Measurements from ENCODE around the gene TACR1. TPM values are rescaled to one million over a fixed set of nuclear protein-coding genes. Genes with fewer than 3 reads are reported as not detected.

The TACR1 gene
- total RNA-seq, 4 donors from 2014 or later = 1.2 to 6.5 (median 2.7) TPM

DNA sequence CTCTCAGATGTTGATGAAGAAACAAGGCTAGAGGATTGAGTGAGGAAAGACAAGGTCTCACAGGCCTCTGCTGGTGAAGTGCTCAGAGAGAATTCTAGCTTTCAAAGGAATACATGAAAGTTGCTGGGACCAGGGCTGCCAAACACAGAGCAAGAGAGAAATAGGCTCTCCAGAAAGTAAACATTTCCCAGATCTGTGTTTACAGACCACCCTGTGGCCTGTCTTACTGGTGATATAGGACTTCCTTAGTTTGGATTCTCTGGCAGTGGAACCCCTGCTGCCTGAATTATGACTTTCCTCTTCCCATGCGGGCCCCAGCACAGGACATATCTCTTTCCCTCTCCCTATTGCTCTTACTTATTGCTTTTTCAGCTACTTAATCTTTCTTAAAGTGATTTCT lies 64.5 kb downstream of the TACR1 start:
- DNase-seq (ENCODE audit: extremely low spot score) = peak; percentile 34
- H3K4me1 ChIP-seq = peaks cover 0 to 9% (median 4%) of the 10 kb centered on the region in 4 donors
- intact Hi-C loops (cut with DNase I) = no loop called here
- H3K4me3 ChIP-seq = no peak overlapping the region
- H3K36me3 ChIP-seq = no peaks in the 10 kb centered on the region
- no peaks in the 10 kb centered on the region for H3K27me3 ChIP-seq
- no peak overlapping the region for H3K27ac ChIP-seq (replicated peaks in 1 of 4)
- no peaks in the 10 kb centered on the region for H3K9me3 ChIP-seq
- 74% methylated on average over 1 of the region's 1 CpG for WGBS
- TF ChIP-seq EP300 (IDR thresholded peaks at IDR 0.05) (no peak), POLR2A (IDR thresholded peaks at IDR 0.05; ENCODE audit: low read depth) (no peak), POLR2AphosphoS5 (IDR thresholded peaks at IDR 0.05) (no peak), CTCF (IDR thresholded peaks at IDR 0.05) (no peak)

DNA sequence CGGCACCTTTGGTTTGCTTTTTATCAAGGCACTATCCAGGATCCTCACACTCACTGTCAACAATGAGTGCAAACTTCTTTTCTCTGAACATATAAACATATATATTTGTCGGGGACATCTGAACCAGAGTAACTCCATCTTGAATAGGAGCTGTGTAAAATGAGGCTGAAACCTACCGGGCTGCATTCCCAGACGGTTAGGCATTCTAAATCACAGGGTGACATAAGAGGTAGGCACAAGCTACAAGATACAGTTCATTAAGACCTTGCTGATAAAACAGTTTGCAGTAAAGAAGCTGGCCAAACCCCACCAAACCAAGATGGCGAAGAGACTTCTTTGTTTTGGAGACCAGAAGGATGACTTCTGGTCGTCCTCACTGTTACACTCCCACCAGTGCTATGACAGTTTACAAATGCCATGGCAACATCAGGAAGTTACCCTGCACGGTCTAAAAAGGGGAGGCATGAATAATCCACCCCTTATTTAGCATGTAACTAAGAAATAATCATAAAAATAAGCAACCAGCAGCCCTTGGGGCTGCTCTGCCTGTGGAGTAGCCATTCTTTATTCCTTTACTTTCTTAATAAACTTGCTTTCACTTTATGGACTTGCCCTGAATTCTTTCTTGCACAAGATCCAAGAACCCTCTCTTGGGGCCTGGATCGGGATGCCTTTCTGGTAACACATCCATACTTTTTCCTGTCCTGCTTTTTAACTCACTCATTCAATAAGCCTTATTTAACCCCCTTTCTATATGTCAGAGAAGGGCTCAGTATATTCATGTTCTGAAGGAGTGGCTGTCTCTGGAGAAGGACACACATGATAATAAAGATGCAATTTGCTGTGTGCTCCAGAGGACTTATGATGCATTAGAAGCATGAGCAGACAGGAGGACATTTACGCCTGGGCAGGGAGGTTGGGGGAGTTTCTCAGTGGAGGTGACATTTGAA lies 65.4 kb downstream of the TACR1 start:
- peak; percentile 74 for DNase-seq (ENCODE audit: extremely low spot score)
- Histone ChIP-seq H3K36me3 (no peaks in the 10 kb centered on the region), H3K4me3 (no peak overlapping the region), H3K4me1 (peaks cover 0 to 9% (median 4%) of the 10 kb centered on the region in 4 donors), H3K9me3 (no peaks in the 10 kb centered on the region), H3K27ac (replicated peaks in 1 of 4) (no peak overlapping the region), H3K27me3 (no peaks in the 10 kb centered on the region)
- WGBS = 64% methylated on average over 9 of the region's 9 CpGs
- no peak for TF ChIP-seq CTCF (IDR thresholded peaks at IDR 0.05)
- no peak for TF ChIP-seq POLR2A (IDR thresholded peaks at IDR 0.05; ENCODE audit: low read depth)
- TF ChIP-seq EP300 (IDR thresholded peaks at IDR 0.05) = no peak
- no peak for TF ChIP-seq POLR2AphosphoS5 (IDR thresholded peaks at IDR 0.05)
- intact Hi-C loops (cut with DNase I) = no loop called here

DNA sequence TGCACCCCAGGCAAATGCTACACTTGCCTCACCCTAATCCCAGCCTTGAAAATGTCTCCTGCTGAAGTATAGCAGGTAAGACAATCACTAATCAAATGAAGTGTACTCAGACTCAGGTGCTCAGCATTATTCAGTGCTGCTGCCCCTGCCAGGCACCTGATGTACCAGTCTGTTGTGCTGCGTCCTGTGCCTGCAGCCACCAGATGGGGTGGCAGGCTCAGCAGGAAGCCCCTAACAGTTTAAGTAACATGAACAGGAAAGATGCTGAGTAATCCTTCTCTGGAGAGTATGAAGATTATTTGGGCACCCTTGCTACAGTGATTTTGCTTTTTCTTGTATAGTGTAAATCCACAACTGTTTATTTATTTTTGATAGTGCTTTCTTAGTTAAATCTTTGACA lies 69.1 kb downstream of the TACR1 start:
- 67% methylated on average over 1 of the region's 1 CpG for WGBS
- intact Hi-C loops (cut with DNase I) = no loop called here
- H3K4me3 ChIP-seq = no peak overlapping the region
- H3K27ac ChIP-seq (replicated peaks in 1 of 4) = no peak overlapping the region
- peak; percentile 42 for DNase-seq (ENCODE audit: extremely low spot score)
- peaks cover 0 to 9% (median 6%) of the 10 kb centered on the region in 4 donors for H3K9me3 ChIP-seq
- peaks cover 0 to 9% (median under 1%) of the 10 kb centered on the region in 4 donors for H3K4me1 ChIP-seq
- TF ChIP-seq CTCF (IDR thresholded peaks at IDR 0.05) (peak in 1 of 3 experiments; percentile 30), POLR2AphosphoS5 (IDR thresholded peaks at IDR 0.05) (no peak), POLR2A (IDR thresholded peaks at IDR 0.05; ENCODE audit: low read depth) (no peak)
- no peaks in the 10 kb centered on the region for H3K27me3 ChIP-seq
- no peaks in the 10 kb centered on the region for H3K36me3 ChIP-seq

DNA sequence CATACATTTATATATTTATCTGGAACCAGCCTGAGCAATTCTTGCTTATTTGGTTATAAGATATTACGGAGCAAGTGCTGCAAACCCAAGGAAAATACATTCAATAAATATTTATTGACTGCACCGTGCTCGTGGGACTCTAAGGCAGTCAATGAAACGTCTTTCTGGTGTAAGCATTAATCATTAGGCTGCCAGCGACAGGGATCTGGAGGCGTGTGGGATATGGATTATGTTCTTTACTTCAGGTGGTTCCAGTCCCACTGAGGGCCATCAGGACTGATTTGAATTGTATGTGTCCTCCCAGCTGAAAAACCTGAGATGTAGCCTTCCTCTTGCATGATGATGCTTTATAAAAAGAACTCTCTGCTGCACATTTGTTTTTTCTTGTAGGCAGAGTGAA lies 75.4 kb downstream of the TACR1 start:
- no peak for TF ChIP-seq EP300 (IDR thresholded peaks at IDR 0.05)
- TF ChIP-seq POLR2AphosphoS5 (IDR thresholded peaks at IDR 0.05) = no peak
- no peak for TF ChIP-seq CTCF (IDR thresholded peaks at IDR 0.05)
- TF ChIP-seq POLR2A (IDR thresholded peaks at IDR 0.05; ENCODE audit: low read depth) = no peak
- Histone ChIP-seq H3K27ac (replicated peaks in 1 of 4) (no peak overlapping the region), H3K4me1 (no peaks in the 10 kb centered on the region), H3K4me3 (no peak overlapping the region), H3K9me3 (peaks cover 0 to 9% (median 6%) of the 10 kb centered on the region in 4 donors), H3K36me3 (no peaks in the 10 kb centered on the region), H3K27me3 (no peaks in the 10 kb centered on the region)
- WGBS = 91% methylated on average over 6 of the region's 6 CpGs
- peak; percentile 55 for DNase-seq (ENCODE audit: extremely low spot score)
- intact Hi-C loops (cut with DNase I) = no loop called here
